SK-N-MC (cell line): ENCODE measurements around the gene MST1.

ENCODE experiments used
- EZH2 ChIP-seq: fragments of 200-600 bp; sonication (generic); IDR thresholded peaks from one replicate; pipeline ENCODE4 v1.6.1; 2017; ENCODE audit warnings: antibody characterized with exemption
- POLR2AphosphoS5 ChIP-seq: IDR thresholded peaks from 2 replicates; pipeline ENCODE4 v1.6.1; 2012; ENCODE audit warnings: mild to moderate bottlenecking, low read depth, low read length, borderline replicate concordance

DNA sequence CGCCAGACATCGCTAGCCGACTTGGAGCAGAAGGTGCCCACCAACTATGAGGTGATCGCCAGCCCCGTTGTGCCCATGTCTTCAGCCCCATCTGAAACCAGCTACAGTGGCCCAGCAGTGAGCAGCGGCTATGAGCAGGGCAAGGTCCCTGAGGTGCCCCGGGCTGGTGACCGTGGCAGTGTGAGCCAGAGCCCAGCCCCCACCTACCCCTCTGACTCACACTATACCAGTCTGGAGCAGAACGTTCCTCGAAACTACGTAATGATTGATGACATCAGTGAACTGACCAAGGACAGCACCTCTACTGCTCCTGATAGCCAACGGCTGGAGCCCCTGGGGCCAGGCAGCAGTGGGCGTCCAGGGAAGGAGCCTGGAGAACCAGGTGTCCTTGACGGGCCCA lies 28.0 kb downstream of the MST1 start:
- no peak for TF ChIP-seq EZH2
- no peak for TF ChIP-seq POLR2AphosphoS5
